ENCODE data around the gene PPP1R15A.

Gene PPP1R15A

DNA sequence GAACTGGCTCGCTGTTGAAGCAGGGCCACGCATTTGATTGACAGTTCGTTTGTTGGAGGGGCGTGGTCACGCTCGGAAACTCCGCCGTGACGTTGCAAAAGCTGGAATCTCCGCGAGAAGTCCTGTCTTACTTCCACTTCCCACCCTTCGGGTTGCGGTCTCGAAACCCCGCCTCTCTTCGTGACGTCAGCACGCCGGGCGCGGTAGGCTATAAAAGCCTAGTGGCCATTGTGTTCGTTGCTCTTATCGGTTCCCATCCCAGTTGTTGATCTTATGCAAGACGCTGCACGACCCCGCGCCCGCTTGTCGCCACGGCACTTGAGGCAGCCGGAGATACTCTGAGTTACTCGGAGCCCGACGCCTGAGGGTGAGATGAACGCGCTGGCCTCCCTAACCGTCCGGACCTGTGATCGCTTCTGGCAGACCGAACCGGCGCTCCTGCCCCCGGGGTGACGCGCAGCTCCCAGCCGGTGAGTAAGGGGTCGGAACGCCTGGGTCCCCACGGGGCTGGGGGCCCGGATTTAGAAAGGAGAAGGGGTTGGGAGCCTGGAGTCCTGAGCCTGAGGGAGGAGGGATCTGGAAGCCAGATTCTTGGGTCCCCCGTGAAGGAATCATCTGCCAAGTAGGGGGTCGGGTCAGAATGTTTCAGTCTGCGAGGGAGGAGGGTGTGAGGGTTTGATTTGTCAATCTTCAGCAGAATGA, at the start of gene PPP1R15A:
PPP1R15A (plus strand) TSS at position 240 of the 702 bp plus-strand sequence. CDS start 813 bp downstream, outside the sequence.
- Histone ChIP-seq H3K4me3 (ENCODE audit: low read depth, low read length, poor library complexity, severe bottlenecking) (peak within 1 kb of the TSS; percentile 90), H3F3A (ENCODE audit: insufficient read depth, low read length) (no peaks in the 10 kb centered on the region), H3K9me2 (ENCODE audit: low read depth, low read length) (no peaks in the 10 kb centered on the region), H3K9ac (ENCODE audit: low read length) (peak within 1 kb of the TSS; percentile 93), H3K4me1 (ENCODE audit: insufficient read depth, low read length, severe bottlenecking) (peaks cover 36% of the 10 kb centered on the region), H3K27ac (ENCODE audit: low read depth, low read length, poor library complexity, severe bottlenecking) (peak within 1 kb of the TSS; percentile 71), H3K9me3 (ENCODE audit: low read length) (no peaks in the 10 kb centered on the region), H3K27me3 (ENCODE audit: insufficient read depth, low read length) (peaks cover 13% of the 10 kb centered on the region), H4K20me1 (ENCODE audit: insufficient read depth, low read length) (no peaks in the 10 kb centered on the region), H3K4me2 (ENCODE audit: low read length) (peak within 1 kb of the TSS; percentile 92), H3K79me2 (ENCODE audit: insufficient read depth, low read length) (no peaks in the 10 kb centered on the region), H3K36me3 (ENCODE audit: insufficient read depth, low read length) (peaks cover 6% of the 10 kb centered on the region; the same call in 1 of the 2 replicates), H2AFZ (ENCODE audit: low read length) (no peak within 1 kb of the TSS)
- TF ChIP-seq, protein P1, sequence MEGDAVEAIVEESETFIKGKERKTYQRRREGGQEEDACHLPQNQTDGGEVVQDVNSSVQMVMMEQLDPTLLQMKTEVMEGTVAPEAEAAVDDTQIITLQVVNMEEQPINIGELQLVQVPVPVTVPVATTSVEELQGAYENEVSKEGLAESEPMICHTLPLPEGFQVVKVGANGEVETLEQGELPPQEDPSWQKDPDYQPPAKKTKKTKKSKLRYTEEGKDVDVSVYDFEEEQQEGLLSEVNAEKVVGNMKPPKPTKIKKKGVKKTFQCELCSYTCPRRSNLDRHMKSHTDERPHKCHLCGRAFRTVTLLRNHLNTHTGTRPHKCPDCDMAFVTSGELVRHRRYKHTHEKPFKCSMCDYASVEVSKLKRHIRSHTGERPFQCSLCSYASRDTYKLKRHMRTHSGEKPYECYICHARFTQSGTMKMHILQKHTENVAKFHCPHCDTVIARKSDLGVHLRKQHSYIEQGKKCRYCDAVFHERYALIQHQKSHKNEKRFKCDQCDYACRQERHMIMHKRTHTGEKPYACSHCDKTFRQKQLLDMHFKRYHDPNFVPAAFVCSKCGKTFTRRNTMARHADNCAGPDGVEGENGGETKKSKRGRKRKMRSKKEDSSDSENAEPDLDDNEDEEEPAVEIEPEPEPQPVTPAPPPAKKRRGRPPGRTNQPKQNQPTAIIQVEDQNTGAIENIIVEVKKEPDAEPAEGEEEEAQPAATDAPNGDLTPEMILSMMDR (IDR thresholded peaks at IDR 0.05; ENCODE audit: low read length): no peak
- no peak for TF ChIP-seq EZH2 (IDR thresholded peaks at IDR 0.05; ENCODE audit: borderline replicate concordance, low read length)

- no peaks in the 10 kb centered on the region for H3K79me2 ChIP-seq (ENCODE audit: insufficient read depth, low read length)
- H3K27me3 ChIP-seq (ENCODE audit: insufficient read depth, low read length): no peaks in the 10 kb centered on the region
- H2AFZ ChIP-seq (ENCODE audit: low read length): no peak overlapping the region
- TF ChIP-seq, protein P1 (IDR thresholded peaks at IDR 0.05; ENCODE audit: low read length): no peak
- no peak for TF ChIP-seq EZH2 (IDR thresholded peaks at IDR 0.05; ENCODE audit: borderline replicate concordance, low read length)
- H3K9ac ChIP-seq (ENCODE audit: low read length): no peak overlapping the region
- H3K4me2 ChIP-seq (ENCODE audit: low read length): no peak overlapping the region
- H3K36me3 ChIP-seq (ENCODE audit: insufficient read depth, low read length): no peaks in the 10 kb centered on the region
- peaks cover 4% of the 10 kb centered on the region for H3K4me1 ChIP-seq (ENCODE audit: insufficient read depth, low read length, severe bottlenecking)
- H3K4me3 ChIP-seq (ENCODE audit: low read depth, low read length, poor library complexity, severe bottlenecking): no peak overlapping the region
- H3K9me2 ChIP-seq (ENCODE audit: low read depth, low read length): no peaks in the 10 kb centered on the region
- no peaks in the 10 kb centered on the region for H3K9me3 ChIP-seq (ENCODE audit: low read length)
- no peaks in the 10 kb centered on the region for H4K20me1 ChIP-seq (ENCODE audit: insufficient read depth, low read length)
- H3F3A ChIP-seq (ENCODE audit: insufficient read depth, low read length): no peaks in the 10 kb centered on the region
- no peak overlapping the region for H3K27ac ChIP-seq (ENCODE audit: low read depth, low read length, poor library complexity, severe bottlenecking)
Measured at GRCh38 chr19:48822514-48822913, 49.7 kb upstream of the PPP1R15A start.

DNA sequence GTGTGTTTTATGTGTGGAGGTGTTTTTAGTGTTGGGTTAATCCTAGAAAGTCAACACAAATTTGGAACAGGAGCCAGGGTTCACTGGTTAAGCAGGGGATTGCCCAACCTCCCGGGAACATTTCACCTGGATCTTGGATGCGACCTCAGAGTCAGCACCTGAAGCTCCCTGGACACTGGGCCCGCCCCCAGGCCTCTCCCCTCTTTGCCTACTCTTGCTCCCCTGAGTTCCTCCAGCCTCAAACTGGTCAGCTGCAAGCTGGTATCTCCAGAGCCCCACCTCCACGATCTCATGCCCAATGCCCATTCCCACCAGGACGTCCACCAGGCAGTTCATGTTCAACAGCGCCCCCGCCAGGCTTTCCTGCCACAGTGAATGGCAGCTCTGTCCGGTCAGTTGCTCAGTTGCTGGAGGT, 45.6 kb upstream of the PPP1R15A start:
- no peak overlapping the region for H2AFZ ChIP-seq (ENCODE audit: low read length)
- no peak overlapping the region for H3K9ac ChIP-seq (ENCODE audit: low read length)
- no peaks in the 10 kb centered on the region for H3K27me3 ChIP-seq (ENCODE audit: insufficient read depth, low read length)
- H3K4me3 ChIP-seq (ENCODE audit: low read depth, low read length, poor library complexity, severe bottlenecking): no peak overlapping the region
- H4K20me1 ChIP-seq (ENCODE audit: insufficient read depth, low read length): no peaks in the 10 kb centered on the region
- H3K9me3 ChIP-seq (ENCODE audit: low read length): no peaks in the 10 kb centered on the region
- H3K79me2 ChIP-seq (ENCODE audit: insufficient read depth, low read length): no peaks in the 10 kb centered on the region
- no peaks in the 10 kb centered on the region for H3K4me1 ChIP-seq (ENCODE audit: insufficient read depth, low read length, severe bottlenecking)
- H3F3A ChIP-seq (ENCODE audit: insufficient read depth, low read length): no peaks in the 10 kb centered on the region
- TF ChIP-seq, protein P1 (IDR thresholded peaks at IDR 0.05; ENCODE audit: low read length): no peak
- H3K36me3 ChIP-seq (ENCODE audit: insufficient read depth, low read length): no peaks in the 10 kb centered on the region
- no peak overlapping the region for H3K4me2 ChIP-seq (ENCODE audit: low read length)
- H3K27ac ChIP-seq (ENCODE audit: low read depth, low read length, poor library complexity, severe bottlenecking): no peak overlapping the region
- no peaks in the 10 kb centered on the region for H3K9me2 ChIP-seq (ENCODE audit: low read depth, low read length)
